Thyroid gland (tissue), 4 donors: ENCODE data around the gene ISLR. TPM values are rescaled to one million over a fixed set of nuclear protein-coding genes. Genes with fewer than 3 reads are reported as not detected.

ENCODE experiments used
- DNase-seq, 2 donors: peaks; one replicate each; pipeline ENCODE4 v3.0.0-alpha.2; 2019
- H3K27ac ChIP-seq, 3 donors: fragments of 200-600 bp; sonication (generic); 1 replicate in 2 of 3; 2 replicates in 1 of 3; pipeline ENCODE4 v1.5.1; 2016 to 2019; ENCODE audit warnings: mild to moderate bottlenecking in 1 of 3, moderate library complexity in 1 of 3
- H3K27me3 ChIP-seq: fragments of 200-600 bp; sonication (generic); one replicate; pipeline ENCODE4 v1.5.1; 2019
- H3K36me3 ChIP-seq, 2 donors: fragments of 200-600 bp; sonication (generic); one replicate each; pipeline ENCODE4 v1.5.1; 2016 to 2019
- H3K4me1 ChIP-seq, 2 donors: fragments of 200-600 bp; sonication (generic); one replicate each; pipeline ENCODE4 v1.5.1; 2017 to 2019
- H3K4me3 ChIP-seq, 3 donors: fragments of 200-600 bp; sonication (generic); replicated peaks in 1 of 3; 1 replicate in 2 of 3; 2 replicates in 1 of 3; pipeline ENCODE4 v1.5.1; 2016; ENCODE audit warnings: mild to moderate bottlenecking in 1 of 3
- H3K9me3 ChIP-seq: fragments of 200-600 bp; sonication (generic); one replicate; pipeline ENCODE4 v1.5.1; 2017
- POLR2A ChIP-seq, 2 donors: fragments of 450-650 bp; IDR thresholded peaks; one replicate each; pipeline ENCODE4 v1.6.1; 2017; ENCODE audit warnings: antibody characterized with exemption in 2 of 2, mild to moderate bottlenecking in 2 of 2, moderate library complexity in 1 of 2
- WGBS, 2 donors: methylation state at CpG; one replicate each; pipeline ENCODE4 v1.1.5; 2017; 5-methylcytosine and 5-hydroxymethylcytosine counted together
- intact Hi-C: fragments of 100-400 bp; cut with DNase I; formaldehyde crosslinking; loops from one replicate; pipeline ENCODE4 v1.15.1; 2023
- total RNA-seq, 4 donors: library from RNA; depleted of rRNA; stranded (reverse); fragments of >200 nt; gene quantifications; one replicate each; pipeline ENCODE4 v1.2.3, GENCODE V29; 2016
- TF ChIP-seq, protein P1 (sequence below), 6 experiments: fragments of 200-600 bp in 3 of 6; fragments of 450-650 bp in 3 of 6; sonication (generic) in 3 of 6; IDR thresholded peaks; one replicate each; pipeline ENCODE4 v1.5.1; 2016 to 2019; ENCODE audit warnings: antibody characterized with exemption in 6 of 6, mild to moderate bottlenecking in 2 of 6, inconsistent platforms in 1 of 6, moderate library complexity in 1 of 6

ISLR gene
- total RNA-seq, 4 donors from 2014 or later: 90.8 to 151 (median 97.7) TPM

DNA sequence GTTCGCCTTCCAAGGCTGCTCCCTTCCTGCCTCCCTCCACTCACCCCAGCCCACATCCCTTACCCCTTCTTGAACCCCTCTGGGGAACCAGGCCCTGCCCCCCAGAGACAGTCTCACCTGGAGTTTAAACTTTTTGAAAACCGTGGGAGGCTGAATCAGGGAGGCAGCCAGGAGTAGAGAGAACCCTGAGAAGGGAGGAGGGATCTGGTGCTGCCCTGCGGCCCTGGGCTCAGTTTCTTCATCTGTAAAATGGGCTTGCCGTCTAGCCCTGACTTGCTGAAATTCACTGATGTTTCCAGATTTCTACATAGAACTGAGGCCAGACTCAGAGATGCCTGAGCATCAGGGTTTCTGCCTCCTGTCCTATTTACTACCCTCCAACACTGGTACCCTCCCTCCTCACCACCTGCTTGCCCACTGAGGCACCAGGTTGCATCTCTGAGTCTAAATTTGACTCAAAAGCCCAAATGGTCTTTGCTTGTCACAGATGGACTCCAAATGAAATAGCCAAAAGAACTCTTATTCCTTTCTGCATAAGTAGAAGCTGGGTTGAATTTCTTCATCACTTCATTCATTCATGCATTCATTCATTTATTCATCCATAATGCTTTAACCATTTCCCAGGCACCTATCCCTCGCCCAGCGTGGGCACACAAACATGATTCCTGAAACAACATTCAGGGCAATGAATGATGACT is 41.0 kb downstream of the ISLR start:
- WGBS, 2 donors: 78 to 85% methylated on average over 6 of the region's 6 CpGs
- TF ChIP-seq, protein P1, sequence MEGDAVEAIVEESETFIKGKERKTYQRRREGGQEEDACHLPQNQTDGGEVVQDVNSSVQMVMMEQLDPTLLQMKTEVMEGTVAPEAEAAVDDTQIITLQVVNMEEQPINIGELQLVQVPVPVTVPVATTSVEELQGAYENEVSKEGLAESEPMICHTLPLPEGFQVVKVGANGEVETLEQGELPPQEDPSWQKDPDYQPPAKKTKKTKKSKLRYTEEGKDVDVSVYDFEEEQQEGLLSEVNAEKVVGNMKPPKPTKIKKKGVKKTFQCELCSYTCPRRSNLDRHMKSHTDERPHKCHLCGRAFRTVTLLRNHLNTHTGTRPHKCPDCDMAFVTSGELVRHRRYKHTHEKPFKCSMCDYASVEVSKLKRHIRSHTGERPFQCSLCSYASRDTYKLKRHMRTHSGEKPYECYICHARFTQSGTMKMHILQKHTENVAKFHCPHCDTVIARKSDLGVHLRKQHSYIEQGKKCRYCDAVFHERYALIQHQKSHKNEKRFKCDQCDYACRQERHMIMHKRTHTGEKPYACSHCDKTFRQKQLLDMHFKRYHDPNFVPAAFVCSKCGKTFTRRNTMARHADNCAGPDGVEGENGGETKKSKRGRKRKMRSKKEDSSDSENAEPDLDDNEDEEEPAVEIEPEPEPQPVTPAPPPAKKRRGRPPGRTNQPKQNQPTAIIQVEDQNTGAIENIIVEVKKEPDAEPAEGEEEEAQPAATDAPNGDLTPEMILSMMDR (IDR thresholded peaks at IDR 0.05): no peak
- TF ChIP-seq POLR2A (IDR thresholded peaks at IDR 0.05): no peak
- H3K27ac ChIP-seq: no peak overlapping the region
- H3K27me3 ChIP-seq: no peaks in the 10 kb centered on the region
- no peak for DNase-seq
- H3K4me3 ChIP-seq: no peak overlapping the region
- H3K4me1 ChIP-seq: no peaks in the 10 kb centered on the region
- H3K9me3 ChIP-seq: no peaks in the 10 kb centered on the region
- no peaks in the 10 kb centered on the region for H3K36me3 ChIP-seq
- intact Hi-C loops: no loop called here

DNA sequence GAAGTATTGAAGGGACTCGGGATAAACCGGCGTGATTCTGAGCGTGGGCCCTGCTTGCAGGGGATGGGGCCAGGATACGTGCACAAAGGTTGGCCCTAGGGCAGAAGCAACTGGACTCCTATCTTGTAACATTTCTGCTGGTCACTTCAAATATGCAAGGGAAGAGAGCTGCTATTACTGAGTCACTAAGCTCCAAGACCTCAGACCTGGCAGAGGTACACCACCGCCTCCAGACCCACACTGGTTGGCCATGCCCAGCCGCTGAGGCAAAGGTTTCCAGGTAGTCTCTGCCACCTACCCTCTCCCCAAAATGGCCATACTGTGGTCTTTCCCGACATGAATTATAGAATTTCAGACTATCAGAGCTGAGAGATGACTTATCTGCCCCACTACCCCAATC is 42.4 kb downstream of the ISLR start:
- 87 to 90% methylated on average over 8 of the region's 8 CpGs for WGBS, 2 donors
- Histone ChIP-seq H3K27me3 (no peaks in the 10 kb centered on the region), H3K4me3 (no peak overlapping the region), H3K9me3 (no peaks in the 10 kb centered on the region), H3K4me1 (no peaks in the 10 kb centered on the region), H3K27ac (no peak overlapping the region), H3K36me3 (no peaks in the 10 kb centered on the region)
- no peak for TF ChIP-seq POLR2A (IDR thresholded peaks at IDR 0.05)
- TF ChIP-seq, protein P1 (IDR thresholded peaks at IDR 0.05): no peak
- intact Hi-C loops: no loop called here
- DNase-seq: no peak

DNA sequence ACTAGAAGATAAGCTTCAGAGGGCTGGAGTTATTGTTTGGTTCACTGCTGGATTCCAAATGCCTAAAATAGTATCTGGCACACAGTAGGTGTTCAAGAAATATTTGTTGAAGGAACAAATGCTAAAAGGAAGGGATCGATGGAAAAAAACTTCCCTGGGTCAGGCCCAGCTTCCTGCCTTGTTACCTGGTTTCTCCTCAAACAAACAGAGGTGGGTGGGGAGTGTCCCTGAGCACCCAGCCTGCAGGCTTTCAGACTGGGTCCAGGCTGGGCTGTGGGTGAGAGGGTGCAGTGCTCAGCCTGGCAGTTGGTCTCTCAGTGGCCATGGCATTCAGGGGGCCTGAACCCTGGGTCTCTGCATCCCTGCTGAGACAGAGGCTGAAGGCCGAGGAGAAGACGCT is 43.4 kb downstream of the ISLR start:
- 86 to 87% methylated on average over 3 of the region's 3 CpGs for WGBS, 2 donors
- intact Hi-C loops: no loop called here
- TF ChIP-seq POLR2A (IDR thresholded peaks at IDR 0.05): no peak
- TF ChIP-seq, protein P1 (IDR thresholded peaks at IDR 0.05): no peak

DNA sequence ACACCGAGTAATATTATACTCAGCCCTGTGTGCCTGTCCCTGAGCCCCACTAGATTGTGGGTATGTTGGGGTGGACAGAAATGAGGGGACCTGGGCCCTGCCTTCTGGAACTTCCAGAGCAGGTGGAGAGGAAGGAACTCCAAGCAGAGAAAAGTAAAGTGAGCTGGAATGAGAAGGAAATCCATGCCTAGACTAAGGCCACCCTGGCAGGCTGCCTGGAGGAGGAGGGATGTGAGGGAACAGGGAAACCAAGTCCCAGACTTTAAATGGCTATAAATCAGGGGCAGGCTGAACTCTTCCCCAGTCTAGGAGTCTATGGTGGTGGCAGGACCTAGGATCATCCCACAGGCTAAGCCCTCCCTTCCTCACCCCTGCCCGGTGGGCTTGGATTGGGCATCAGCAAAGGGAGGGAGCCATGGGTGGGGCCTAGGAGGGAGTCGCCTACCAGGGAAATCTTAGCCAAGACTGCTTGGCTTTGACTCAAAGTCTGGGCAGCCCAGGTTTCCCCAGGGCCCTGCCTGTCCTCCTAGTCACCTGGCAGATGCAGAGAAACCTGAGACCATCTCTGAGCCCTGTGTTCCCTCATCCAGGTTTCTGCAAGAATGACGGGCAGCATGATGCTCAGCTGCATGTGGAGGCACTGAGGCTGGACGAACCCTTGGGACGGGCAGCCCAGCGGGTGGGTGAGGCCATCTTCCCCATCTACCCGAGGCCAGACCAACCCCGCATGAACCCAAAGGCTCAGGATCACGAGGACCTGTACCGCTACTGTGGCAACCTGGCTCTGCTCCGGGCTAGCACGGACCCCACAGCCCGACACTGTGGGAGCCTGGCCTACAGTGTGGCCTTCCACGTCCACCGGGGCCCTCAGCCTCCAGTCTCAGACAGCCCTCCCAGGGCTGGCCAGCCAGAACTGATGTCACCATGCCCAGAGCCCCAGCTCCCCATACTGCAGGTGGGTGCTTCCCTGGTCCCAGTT is 44.7 kb downstream of the ISLR start:
- H3K9me3 ChIP-seq: no peaks in the 10 kb centered on the region
- H3K4me3 ChIP-seq: no peak overlapping the region
- peaks cover under 1 to 4% of the 10 kb centered on the region in 2 donors for H3K4me1 ChIP-seq
- intact Hi-C loops: no loop called here
- H3K27ac ChIP-seq: no peak overlapping the region
- TF ChIP-seq, protein P1 (IDR thresholded peaks at IDR 0.05): no peak
- TF ChIP-seq POLR2A (IDR thresholded peaks at IDR 0.05): no peak
- WGBS, 2 donors: 80 to 83% methylated on average over 3 to 5 of the region's 16 CpGs
- no peaks in the 10 kb centered on the region for H3K36me3 ChIP-seq
- no peaks in the 10 kb centered on the region for H3K27me3 ChIP-seq
- DNase-seq: no peak

More for the DNA sequence above, 43.4 kb downstream of the ISLR start:
- no peak for DNase-seq
- Histone ChIP-seq H3K4me3 (no peak overlapping the region), H3K27ac (no peak overlapping the region), H3K27me3 (no peaks in the 10 kb centered on the region), H3K36me3 (no peaks in the 10 kb centered on the region), H3K4me1 (no peaks in the 10 kb centered on the region), H3K9me3 (no peaks in the 10 kb centered on the region)
